ENCODE results near the gene KRTAP12-3. TPM values are rescaled to one million over a fixed set of nuclear protein-coding genes. Genes with fewer than 3 reads are reported as not detected.
"Not testable (repeated sequence)": the region's sequence is repeated elsewhere in the genome, so short reads cannot be mapped to it uniquely, and the experiment has no call there.

KRTAP12-3 gene
- total and polyA plus RNA-seq, 4 donors = not detected

DNA sequence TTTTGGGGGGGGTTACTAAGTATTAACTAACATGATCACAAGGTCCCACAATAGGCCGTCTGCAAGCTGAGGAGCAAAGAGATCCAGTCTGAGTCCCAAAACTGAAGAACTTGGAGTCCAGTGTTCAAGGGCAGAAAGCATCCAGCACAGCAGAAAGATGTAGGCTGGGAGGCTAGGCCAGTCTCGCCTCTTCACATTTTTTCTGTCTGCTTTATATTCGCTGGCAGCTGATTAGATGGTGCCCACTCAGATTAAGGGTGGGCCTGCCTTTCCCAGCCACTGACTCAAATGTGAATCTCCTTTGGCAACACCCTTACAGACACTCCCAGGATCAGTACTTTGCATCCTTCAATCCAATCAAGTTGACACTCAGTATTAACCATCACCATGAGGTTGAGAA, 32.0 kb downstream of the KRTAP12-3 start:
- whole genome bisulfite sequencing = 75% methylated on average over 3 of the region's 3 CpGs
- H3K9me3 ChIP-seq (ENCODE audit: control insufficient read depth in 4 of 4, low read length in 3 of 4) = peaks cover 0 to 18% (median 2%) of the 10 kb centered on the region in 4 donors
- H3K36me3 ChIP-seq (ENCODE audit: control insufficient read depth in 4 of 4, insufficient read depth in 3 of 4, low read depth in 1 of 4, low read length in 3 of 4); H3K27me3 ChIP-seq (ENCODE audit: control insufficient read depth in 4 of 4, insufficient read depth in 4 of 4, low read length in 3 of 4); H3K4me3 ChIP-seq (ENCODE audit: low read depth in 1 of 3, low read length in 3 of 3); DNase-seq (ENCODE audit: low spot score); H3K4me1 ChIP-seq (ENCODE audit: control insufficient read depth in 4 of 4, insufficient read depth in 4 of 4, low read length in 3 of 4); H3K9ac ChIP-seq (ENCODE audit: low read depth in 1 of 2, low read length in 2 of 2); H3K27ac ChIP-seq (ENCODE audit: low read depth in 1 of 2, low read length in 2 of 2): not testable (repeated sequence)

- Histone ChIP-seq H3K4me1 (ENCODE audit: control insufficient read depth in 4 of 4, insufficient read depth in 4 of 4, low read length in 3 of 4) (no peaks in the 10 kb centered on the region), H3K27me3 (ENCODE audit: control insufficient read depth in 4 of 4, insufficient read depth in 4 of 4, low read length in 3 of 4) (peaks cover 0 to 5% (median under 1%) of the 10 kb centered on the region in 4 donors), H3K9me3 (ENCODE audit: control insufficient read depth in 4 of 4, low read length in 3 of 4) (peaks cover 0 to 18% (median 2%) of the 10 kb centered on the region in 4 donors), H3K9ac (ENCODE audit: low read depth in 1 of 2, low read length in 2 of 2) (no peak overlapping the region), H3K36me3 (ENCODE audit: control insufficient read depth in 4 of 4, insufficient read depth in 3 of 4, low read depth in 1 of 4, low read length in 3 of 4) (no peaks in the 10 kb centered on the region), H3K4me3 (ENCODE audit: low read depth in 1 of 3, low read length in 3 of 3) (no peak overlapping the region), H3K27ac (ENCODE audit: low read depth in 1 of 2, low read length in 2 of 2) (no peak overlapping the region)
- whole genome bisulfite sequencing = 70% methylated on average over 2 of the region's 2 CpGs
- DNase-seq (ENCODE audit: low spot score) = no peak
- TF ChIP-seq GABPA (IDR thresholded peaks at IDR 0.05 in 1 of 2, conservative IDR thresholded peaks at IDR 0.05 in 1 of 2) = no peak
- TF ChIP-seq, protein P1, sequence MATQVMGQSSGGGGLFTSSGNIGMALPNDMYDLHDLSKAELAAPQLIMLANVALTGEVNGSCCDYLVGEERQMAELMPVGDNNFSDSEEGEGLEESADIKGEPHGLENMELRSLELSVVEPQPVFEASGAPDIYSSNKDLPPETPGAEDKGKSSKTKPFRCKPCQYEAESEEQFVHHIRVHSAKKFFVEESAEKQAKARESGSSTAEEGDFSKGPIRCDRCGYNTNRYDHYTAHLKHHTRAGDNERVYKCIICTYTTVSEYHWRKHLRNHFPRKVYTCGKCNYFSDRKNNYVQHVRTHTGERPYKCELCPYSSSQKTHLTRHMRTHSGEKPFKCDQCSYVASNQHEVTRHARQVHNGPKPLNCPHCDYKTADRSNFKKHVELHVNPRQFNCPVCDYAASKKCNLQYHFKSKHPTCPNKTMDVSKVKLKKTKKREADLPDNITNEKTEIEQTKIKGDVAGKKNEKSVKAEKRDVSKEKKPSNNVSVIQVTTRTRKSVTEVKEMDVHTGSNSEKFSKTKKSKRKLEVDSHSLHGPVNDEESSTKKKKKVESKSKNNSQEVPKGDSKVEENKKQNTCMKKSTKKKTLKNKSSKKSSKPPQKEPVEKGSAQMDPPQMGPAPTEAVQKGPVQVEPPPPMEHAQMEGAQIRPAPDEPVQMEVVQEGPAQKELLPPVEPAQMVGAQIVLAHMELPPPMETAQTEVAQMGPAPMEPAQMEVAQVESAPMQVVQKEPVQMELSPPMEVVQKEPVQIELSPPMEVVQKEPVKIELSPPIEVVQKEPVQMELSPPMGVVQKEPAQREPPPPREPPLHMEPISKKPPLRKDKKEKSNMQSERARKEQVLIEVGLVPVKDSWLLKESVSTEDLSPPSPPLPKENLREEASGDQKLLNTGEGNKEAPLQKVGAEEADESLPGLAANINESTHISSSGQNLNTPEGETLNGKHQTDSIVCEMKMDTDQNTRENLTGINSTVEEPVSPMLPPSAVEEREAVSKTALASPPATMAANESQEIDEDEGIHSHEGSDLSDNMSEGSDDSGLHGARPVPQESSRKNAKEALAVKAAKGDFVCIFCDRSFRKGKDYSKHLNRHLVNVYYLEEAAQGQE (IDR thresholded peaks at IDR 0.05) = no peak
- TF ChIP-seq YY1 (IDR thresholded peaks at IDR 0.05) = no peak
- TF ChIP-seq ZBTB33 (IDR thresholded peaks at IDR 0.05) = no peak
- TF ChIP-seq TAF1 (conservative IDR thresholded peaks at IDR 0.05) = no peak
- no peak for TF ChIP-seq HNF4A (conservative IDR thresholded peaks at IDR 0.05)
- TF ChIP-seq HNF4G (IDR thresholded peaks at IDR 0.05) = no peak
- TF ChIP-seq CTCF (IDR thresholded peaks at IDR 0.05; ENCODE audit: low read depth, low read length, missing input control) = no peak
Observed at GRCh38 chr21:44691686-44692085, 34.0 kb downstream of the KRTAP12-3 start.

DNA sequence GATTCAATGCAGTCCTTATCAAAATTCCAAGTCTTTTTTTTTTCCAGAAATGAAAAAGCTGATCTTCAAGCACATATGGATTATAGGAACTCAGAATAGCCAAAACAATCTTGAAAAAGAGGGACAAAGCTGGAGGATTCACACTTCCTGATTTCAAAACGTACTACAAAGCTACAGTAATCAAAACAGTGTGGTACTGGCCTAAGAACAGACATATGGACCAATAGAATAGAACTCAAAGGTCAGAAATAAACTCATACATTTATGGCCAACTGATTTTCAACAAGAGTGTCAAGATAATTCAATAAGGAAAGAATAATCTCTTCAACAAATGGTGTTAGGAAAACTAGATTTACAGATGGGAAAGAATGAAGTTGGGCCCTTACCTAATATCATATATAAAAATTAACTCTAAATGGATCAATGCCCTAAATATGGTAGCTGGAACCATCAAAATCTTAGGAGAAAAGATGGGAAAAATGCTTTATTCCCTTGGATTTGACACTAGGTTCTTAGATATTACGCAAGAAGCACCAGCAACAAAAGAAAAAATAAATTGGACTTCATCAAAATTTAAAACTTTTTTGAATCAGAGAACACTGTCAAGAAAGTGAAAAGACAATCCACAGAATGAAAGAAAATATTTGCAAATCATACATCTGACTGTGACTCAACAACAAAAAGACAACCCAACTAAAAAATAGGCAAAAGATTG, 35.2 kb downstream of the KRTAP12-3 start:
- H3K4me1 ChIP-seq (ENCODE audit: control insufficient read depth in 4 of 4, insufficient read depth in 4 of 4, low read length in 3 of 4) = no peaks in the 10 kb centered on the region
- H3K27me3 ChIP-seq (ENCODE audit: control insufficient read depth in 4 of 4, insufficient read depth in 4 of 4, low read length in 3 of 4) = peaks cover 0 to 7% (median 0%) of the 10 kb centered on the region in 4 donors
- no peak for DNase-seq (ENCODE audit: low spot score)
- H3K27ac ChIP-seq (ENCODE audit: low read depth in 1 of 2, low read length in 2 of 2) = no peak overlapping the region
- peaks cover 0 to 18% (median 2%) of the 10 kb centered on the region in 4 donors for H3K9me3 ChIP-seq (ENCODE audit: control insufficient read depth in 4 of 4, low read length in 3 of 4)
- no peaks in the 10 kb centered on the region for H3K36me3 ChIP-seq (ENCODE audit: control insufficient read depth in 4 of 4, insufficient read depth in 3 of 4, low read depth in 1 of 4, low read length in 3 of 4)
- no peak overlapping the region for H3K9ac ChIP-seq (ENCODE audit: low read depth in 1 of 2, low read length in 2 of 2)
- 50% methylated on average over 2 of the region's 2 CpGs for WGBS
- H3K4me3 ChIP-seq (ENCODE audit: low read depth in 1 of 3, low read length in 3 of 3) = no peak overlapping the region
- TF ChIP-seq FOXA2 (IDR thresholded peaks at IDR 0.05) = no peak
- TF ChIP-seq TAF1 (conservative IDR thresholded peaks at IDR 0.05) = no peak
- TF ChIP-seq, protein P2, sequence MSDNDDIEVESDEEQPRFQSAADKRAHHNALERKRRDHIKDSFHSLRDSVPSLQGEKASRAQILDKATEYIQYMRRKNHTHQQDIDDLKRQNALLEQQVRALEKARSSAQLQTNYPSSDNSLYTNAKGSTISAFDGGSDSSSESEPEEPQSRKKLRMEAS (IDR thresholded peaks at IDR 0.05) = no peak
- no peak for TF ChIP-seq SP1 (IDR thresholded peaks at IDR 0.05)
- TF ChIP-seq GABPA (IDR thresholded peaks at IDR 0.05 in 1 of 2, conservative IDR thresholded peaks at IDR 0.05 in 1 of 2) = no peak
- no peak for TF ChIP-seq JUND (IDR thresholded peaks at IDR 0.05)
- TF ChIP-seq, protein P1 (IDR thresholded peaks at IDR 0.05) = no peak
- TF ChIP-seq HNF4A (conservative IDR thresholded peaks at IDR 0.05) = no peak
- no peak for TF ChIP-seq EGR1 (IDR thresholded peaks at IDR 0.05; ENCODE audit: low read depth in 2 of 2)

Measured in liver (tissue), 9 donors.